ENCODE results near the gene GSDMA.

GSDMA gene

DNA sequence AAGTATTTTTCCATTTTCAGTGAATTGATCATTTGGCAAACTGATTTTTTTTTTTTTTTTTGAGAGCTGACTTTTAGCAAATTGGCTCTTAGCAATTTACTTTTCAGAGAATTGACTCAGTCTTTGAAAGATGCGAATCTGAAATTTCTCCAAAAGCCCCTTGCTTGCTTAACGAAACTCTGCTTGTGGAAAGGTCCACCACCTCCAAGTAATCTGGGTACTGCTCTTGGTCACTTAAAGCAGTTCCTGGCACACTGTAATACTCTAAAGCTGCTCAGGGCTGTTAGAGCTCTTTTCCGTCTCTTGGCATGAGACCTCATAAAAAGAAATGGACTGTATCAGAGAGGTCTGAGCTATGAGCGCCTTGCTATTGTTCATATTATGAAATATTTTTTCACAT, 47.2 kb upstream of the GSDMA start:
- CTCF ChIA-PET = interaction anchor here (0.6 to 1.3 kb wide), 3 partner anchors 12 to 298 kb away, joined by 4 to 6 read pairs (median 6); partner anchors contain the start of genes LRRC3C and ORMDL3
- Histone ChIP-seq H3K27ac (ENCODE audit: extremely low read depth, low read depth, low read length) (no peak overlapping the region), H3K9me3 (ENCODE audit: control insufficient read depth, insufficient read depth, low read depth, low read length) (no peaks in the 10 kb centered on the region), H3K36me3 (ENCODE audit: control insufficient read depth in 2 of 2, insufficient read depth in 1 of 2, low read length in 2 of 2) (peaks cover 0 to 34% of the 10 kb centered on the region in 2 experiments; a peak in 2 of 3 replicates), H3K4me3 (ENCODE audit: low read depth, low read length) (no peak overlapping the region), H3K4me1 (ENCODE audit: control insufficient read depth, insufficient read depth, low read length) (no peaks in the 10 kb centered on the region)
- POLR2A ChIA-PET = interaction anchor here (0.8 kb wide), 1 partner anchor 37 kb away, joined by 5 read pairs; no protein-coding TSS in a partner anchor
- no peak for TF ChIP-seq PBX3 (CRISPR knock-in tag; IDR thresholded peaks at IDR 0.05)

DNA sequence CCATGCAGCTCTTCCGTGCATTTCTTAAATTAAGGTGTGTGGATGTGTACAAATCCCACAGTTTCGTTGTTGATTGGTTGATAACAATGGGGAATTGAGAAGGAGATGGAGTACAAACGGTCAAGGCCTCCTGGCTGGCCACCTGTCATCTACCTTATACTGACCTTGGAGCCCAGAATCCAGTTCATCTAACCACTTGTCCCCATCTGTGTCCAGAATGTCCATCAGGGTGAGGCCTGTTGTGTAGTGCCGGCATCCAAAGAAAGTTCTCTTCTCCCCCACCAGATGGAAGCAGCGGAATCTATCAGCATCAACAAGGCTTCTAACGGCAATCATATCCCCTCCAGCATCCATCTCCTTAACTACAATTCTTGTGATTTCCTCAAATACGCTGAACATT, 45.9 kb upstream of the GSDMA start:
- peaks cover 4 to 42% of the 10 kb centered on the region in 2 experiments; a peak in 1 of 3 replicates for H3K36me3 ChIP-seq (ENCODE audit: control insufficient read depth in 2 of 2, insufficient read depth in 1 of 2, low read length in 2 of 2)
- POLR2A ChIA-PET = no interaction called here

DNA sequence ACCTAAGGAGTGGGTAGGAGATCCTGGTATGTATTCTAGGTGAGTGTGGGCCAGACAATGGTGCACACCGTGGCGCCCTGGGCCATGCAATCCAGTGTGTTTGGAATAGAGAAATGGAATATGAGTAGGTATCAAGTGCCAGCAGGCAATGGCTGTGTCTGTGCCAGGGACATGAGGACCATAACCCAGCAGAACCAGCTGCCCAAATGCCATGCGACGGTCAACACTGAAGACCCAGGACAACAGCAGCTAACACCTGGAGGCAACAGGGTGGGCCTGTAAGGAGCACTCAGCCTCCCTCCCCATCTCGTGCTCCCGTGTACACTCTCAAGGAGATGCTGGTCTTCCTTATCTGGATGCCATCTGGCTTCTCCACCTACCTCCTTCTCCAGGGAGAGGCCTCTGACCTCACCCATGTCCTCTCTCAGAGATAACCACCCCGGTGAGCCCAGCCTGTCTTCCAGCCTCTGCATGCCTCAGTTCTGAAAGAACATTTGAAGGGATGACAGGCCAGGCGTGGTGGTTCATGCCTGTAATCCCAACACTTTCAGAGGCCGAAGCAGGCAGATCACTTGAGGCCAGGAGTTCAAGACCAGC, 43.6 kb upstream of the GSDMA start:
- ChIA-PET POLR2A (interaction anchor here (0.7 to 1.6 kb wide), 2 partner anchors 8 to 217 kb away, joined by 6 to 8 read pairs; partner anchors contain the start of genes LRRC3C and ORMDL3), CTCF (no interaction called here)
- Histone ChIP-seq H3K36me3 (ENCODE audit: control insufficient read depth in 2 of 2, insufficient read depth in 1 of 2, low read length in 2 of 2) (peaks cover 14 to 59% of the 10 kb centered on the region in 2 experiments; a peak in 2 of 3 replicates), H3K9me3 (ENCODE audit: control insufficient read depth, insufficient read depth, low read depth, low read length) (no peaks in the 10 kb centered on the region), H3K27ac (ENCODE audit: extremely low read depth, low read depth, low read length) (no peak overlapping the region), H3K4me1 (ENCODE audit: control insufficient read depth, insufficient read depth, low read length) (no peaks in the 10 kb centered on the region), H3K4me3 (ENCODE audit: low read depth, low read length) (no peak overlapping the region)
- no peak for TF ChIP-seq ELK4 (IDR thresholded peaks at IDR 0.05; ENCODE audit: borderline replicate concordance, low read depth, low read length)
- no peak for TF ChIP-seq INSM2 (tag by site-specific recombination; IDR thresholded peaks at IDR 0.05)
- no peak for TF ChIP-seq GFI1B (tag by site-specific recombination; IDR thresholded peaks at IDR 0.05)
- TF ChIP-seq ZNF37A (tag by site-specific recombination; IDR thresholded peaks at IDR 0.05) = no peak
- no peak for TF ChIP-seq OSR2 (tag by site-specific recombination; IDR thresholded peaks at IDR 0.05)
- TF ChIP-seq ZNF146 (tag by site-specific recombination; IDR thresholded peaks at IDR 0.05) = no peak
- no peak for TF ChIP-seq KLF1 (tag by site-specific recombination; IDR thresholded peaks at IDR 0.05)
- no peak for TF ChIP-seq GLIS2 (tag by site-specific recombination; IDR thresholded peaks at IDR 0.05)
- no peak for TF ChIP-seq IKZF3 (tag by site-specific recombination; IDR thresholded peaks at IDR 0.05)
- no peak for TF ChIP-seq KLF16 (tag by site-specific recombination; IDR thresholded peaks at IDR 0.05)
- TF ChIP-seq PRDM6 (tag by site-specific recombination; IDR thresholded peaks at IDR 0.05) = no peak
- TF ChIP-seq, protein P1, sequence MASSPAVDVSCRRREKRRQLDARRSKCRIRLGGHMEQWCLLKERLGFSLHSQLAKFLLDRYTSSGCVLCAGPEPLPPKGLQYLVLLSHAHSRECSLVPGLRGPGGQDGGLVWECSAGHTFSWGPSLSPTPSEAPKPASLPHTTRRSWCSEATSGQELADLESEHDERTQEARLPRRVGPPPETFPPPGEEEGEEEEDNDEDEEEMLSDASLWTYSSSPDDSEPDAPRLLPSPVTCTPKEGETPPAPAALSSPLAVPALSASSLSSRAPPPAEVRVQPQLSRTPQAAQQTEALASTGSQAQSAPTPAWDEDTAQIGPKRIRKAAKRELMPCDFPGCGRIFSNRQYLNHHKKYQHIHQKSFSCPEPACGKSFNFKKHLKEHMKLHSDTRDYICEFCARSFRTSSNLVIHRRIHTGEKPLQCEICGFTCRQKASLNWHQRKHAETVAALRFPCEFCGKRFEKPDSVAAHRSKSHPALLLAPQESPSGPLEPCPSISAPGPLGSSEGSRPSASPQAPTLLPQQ (tag by site-specific recombination; IDR thresholded peaks at IDR 0.05) = no peak

More for the DNA sequence above, 45.9 kb upstream of the GSDMA start:
- H3K9me3 ChIP-seq (ENCODE audit: control insufficient read depth, insufficient read depth, low read depth, low read length) = no peaks in the 10 kb centered on the region
- CTCF ChIA-PET = interaction anchor here (0.6 to 0.9 kb wide), 3 partner anchors 18 to 393 kb away, joined by 3 to 5 read pairs (median 3); no protein-coding TSS in a partner anchor
- no peak overlapping the region for H3K27ac ChIP-seq (ENCODE audit: extremely low read depth, low read depth, low read length)
- TF ChIP-seq ZNF677 (tag by site-specific recombination; IDR thresholded peaks at IDR 0.05) = no peak
- TF ChIP-seq SETDB1 (IDR thresholded peaks at IDR 0.05; ENCODE audit: insufficient read length, low read length) = peak; percentile 6
- no peak for TF ChIP-seq ZNF670 (tag by site-specific recombination; IDR thresholded peaks at IDR 0.05; ENCODE audit: low read depth)
- no peaks in the 10 kb centered on the region for H3K4me1 ChIP-seq (ENCODE audit: control insufficient read depth, insufficient read depth, low read length)
- no peak overlapping the region for H3K4me3 ChIP-seq (ENCODE audit: low read depth, low read length)
